ENCODE data around the gene SIX2. TPM values are rescaled to one million over a fixed set of nuclear protein-coding genes. Genes with fewer than 3 reads are reported as not detected.
A peak's percentile ranks its signal among the peaks of the same experiment; 100 is the strongest.

Gene SIX2
- total and polyA plus RNA-seq, 2 of the 8 experiments (the other 6 are each of a cell fraction or from before 2014, with no cell fraction given), result 0.47 to 1.0 TPM

- TF ChIP-seq ASH2L (IDR thresholded peaks at IDR 0.05; ENCODE audit: low read length) (peak; percentile 48), JUND (IDR thresholded peaks at IDR 0.05; ENCODE audit: low read length) (no peak), USF2 (IDR thresholded peaks at IDR 0.05; ENCODE audit: low read length) (no peak), RBBP5 (IDR thresholded peaks at IDR 0.05; ENCODE audit: borderline replicate concordance, low read depth, low read length) (peak; percentile 87; the same call in 1 of the 2 replicates), RNF2 (IDR thresholded peaks at IDR 0.05; ENCODE audit: borderline replicate concordance, low read depth, low read length, missing control alignments, poor library complexity, severe bottlenecking) (peak; percentile 80)
Observed at GRCh38 chr2:45004562-45005191, 4.6 kb downstream of the SIX2 start (continued).
